K562 (cell line): ENCODE data around the gene NDUFV2. TPM values are rescaled to one million over a fixed set of nuclear protein-coding genes. Genes with fewer than 3 reads are reported as not detected.

Experiments used
- ETS1 ChIP-seq: conservative IDR thresholded peaks from 2 replicates; pipeline ENCODE4 v1.6.1; 2011; ENCODE audit warnings: low read depth, mild to moderate bottlenecking, low read length; ENCODE audit not compliant: control insufficient read depth
- FOXJ2 ChIP-seq: fragments of 200-800 bp; sonication (Bioruptor generic); IDR thresholded peaks from 2 replicates; pipeline ENCODE4 v1.6.1; 2016; ENCODE audit warnings: missing genetic modification characterization, missing compliant biosample characterization
- FUS ChIP-seq: fragments of 200-400 bp; formaldehyde crosslinking; optimal IDR thresholded peaks from 2 replicates; pipeline ENCODE3; 2017; ENCODE audit warnings: low read depth, low read length
- HDGF ChIP-seq: fragments of 450-650 bp; IDR thresholded peaks from 2 replicates; pipeline ENCODE4 v1.6.1; 2016
- JUNB ChIP-seq: fragments of 450-650 bp; formaldehyde crosslinking; conservative IDR thresholded peaks from 2 replicates; pipeline ENCODE4 v1.4.0; 2020; ENCODE audit warnings: mild to moderate bottlenecking
- NFIC ChIP-seq: fragments of 450-650 bp; IDR thresholded peaks from 2 replicates; pipeline ENCODE4 v1.6.1; 2017; ENCODE audit warnings: mild to moderate bottlenecking, inconsistent platforms
- POLR3G ChIP-seq: IDR thresholded peaks from 2 replicates; pipeline ENCODE4 v1.6.1; 2011; ENCODE audit not compliant: insufficient read length, insufficient replicate concordance; ENCODE audit errors: extremely low read depth
- ZNF121 ChIP-seq: sonication (generic); formaldehyde crosslinking; conservative IDR thresholded peaks from 2 replicates; pipeline ENCODE4 v1.8.0; 2022; ENCODE audit warnings: missing genetic modification reagents
- ZNF133 ChIP-seq: fragments of 250-450 bp; sonication (Bioruptor Pico); IDR thresholded peaks from 2 replicates; pipeline ENCODE4 v1.4.0; 2020; ENCODE audit warnings: mild to moderate bottlenecking
- ZNF407 ChIP-seq: fragments of 450-650 bp; IDR thresholded peaks from 2 replicates; pipeline ENCODE4 v1.6.1; 2016; ENCODE audit warnings: low read depth
- ZNF507 ChIP-seq: conservative IDR thresholded peaks from 2 replicates; pipeline ENCODE4 v1.6.1; 2017; ENCODE audit warnings: missing genetic modification characterization, missing compliant biosample characterization
- polyA plus RNA-seq, 8 experiments: library from polyadenylated mRNA; depleted of rRNA in 4 of 8; stranded (reverse) in 5 of 8; unstranded in 3 of 8; fragments of >200 nt; fragmentation: Nextera tagmentation in 2 of 8; fragmentation: Illumina TruSeq in 1 of 8; extraction: Ambion mirVana in 2 of 8; extraction: Trizol in 1 of 8; gene quantifications; 2 replicates each; pipeline versions ENCODE4 v1.2.1 to v1.2.3, GENCODE V29; 2011 to 2014; ENCODE audit warnings: inconsistent platforms in 1 of 8, missing spikeins in 1 of 8
- total RNA-seq, 7 experiments: library from RNA; depleted of rRNA in 6 of 7; stranded (reverse); fragments of >200 nt in 6 of 7; fragmentation: Illumina TruSeq in 2 of 7; extraction: Trizol in 2 of 7; gene quantifications; 2 replicates each; pipeline versions ENCODE4 v1.2.1 to v1.2.3, GENCODE V29; 2011 to 2021; ENCODE audit warnings: low replicate concordance in 1 of 7
- TF ChIP-seq, protein P1 (sequence below): fragments of 250-450 bp; sonication (Bioruptor Pico); IDR thresholded peaks from 2 replicates; pipeline ENCODE4 v1.8.0; 2021; ENCODE audit warnings: mild to moderate bottlenecking, moderate library complexity

Gene NDUFV2
- total and polyA plus RNA-seq, 9 of the 15 experiments (the other 6 are each of a cell fraction or from before 2014, with no cell fraction given), result 213 to 550 (median 384) TPM

DNA sequence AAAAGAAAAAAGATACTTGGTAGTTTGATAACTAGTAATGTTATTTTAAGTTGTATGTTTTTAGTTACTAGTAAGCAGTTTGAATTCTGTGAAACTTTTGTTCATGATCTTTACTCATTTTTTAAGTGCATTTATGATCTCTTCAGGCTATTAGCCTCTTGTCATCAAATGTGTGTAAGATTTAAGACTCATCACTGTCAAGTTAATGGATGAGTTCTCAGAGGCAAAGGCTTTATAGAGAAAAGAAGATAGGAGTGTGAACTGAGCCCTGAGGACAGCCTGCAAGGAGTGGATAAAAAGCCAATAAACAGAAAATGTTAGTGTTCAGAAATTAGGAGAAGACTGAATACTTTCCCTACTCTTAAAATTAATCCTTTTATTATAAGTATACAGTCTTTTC, 13.5 kb downstream of the NDUFV2 start (continued):
- TF ChIP-seq NFIC (no peak), ZNF507 (tag) (no peak), ZNF407 (no peak), ETS1 (no peak), HDGF (no peak), FUS (no peak), FOXJ2 (tag) (no peak), POLR3G (no peak), JUNB (no peak), ZNF133 (CRISPR knock-in tag) (no peak), ZNF121 (CRISPR knock-in tag) (no peak)
- TF ChIP-seq, protein P1, sequence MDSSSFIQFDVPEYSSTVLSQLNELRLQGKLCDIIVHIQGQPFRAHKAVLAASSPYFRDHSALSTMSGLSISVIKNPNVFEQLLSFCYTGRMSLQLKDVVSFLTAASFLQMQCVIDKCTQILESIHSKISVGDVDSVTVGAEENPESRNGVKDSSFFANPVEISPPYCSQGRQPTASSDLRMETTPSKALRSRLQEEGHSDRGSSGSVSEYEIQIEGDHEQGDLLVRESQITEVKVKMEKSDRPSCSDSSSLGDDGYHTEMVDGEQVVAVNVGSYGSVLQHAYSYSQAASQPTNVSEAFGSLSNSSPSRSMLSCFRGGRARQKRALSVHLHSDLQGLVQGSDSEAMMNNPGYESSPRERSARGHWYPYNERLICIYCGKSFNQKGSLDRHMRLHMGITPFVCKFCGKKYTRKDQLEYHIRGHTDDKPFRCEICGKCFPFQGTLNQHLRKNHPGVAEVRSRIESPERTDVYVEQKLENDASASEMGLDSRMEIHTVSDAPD (CRISPR knock-in tag), result no peak
